H9 (cell line): Measurements from ENCODE around the gene SDR42E1. TPM values are rescaled to one million over a fixed set of nuclear protein-coding genes. Genes with fewer than 3 reads are reported as not detected.

Experiments
- DNase-seq: peaks from one replicate; pipeline ENCODE4 v3.0.0-alpha.2; 2017
- H2AFZ ChIP-seq: one replicate; pipeline ENCODE4 v1.6.1; 2013; ENCODE audit warnings: mild to moderate bottlenecking, low read length, control low read depth, moderate library complexity
- H2AK5ac ChIP-seq: 2 replicates; pipeline ENCODE4 v1.6.1; 2013; ENCODE audit warnings: low read length, control low read depth, mixed read lengths; ENCODE audit not compliant: insufficient read length
- H2BK120ac ChIP-seq: one replicate; pipeline ENCODE4 v1.6.1; 2013; ENCODE audit warnings: low read depth, mild to moderate bottlenecking, low read length, control low read depth, inconsistent platforms; ENCODE audit not compliant: poor library complexity, severe bottlenecking
- H2BK12ac ChIP-seq: 2 replicates; pipeline ENCODE4 v1.6.1; 2013; ENCODE audit warnings: low read length, control low read depth, mixed read lengths, low read depth; ENCODE audit not compliant: insufficient read length
- H2BK15ac ChIP-seq: 2 replicates; pipeline ENCODE4 v1.6.1; 2013; ENCODE audit warnings: low read depth, low read length, control low read depth
- H2BK20ac ChIP-seq: one replicate; pipeline ENCODE4 v1.6.1; 2013; ENCODE audit warnings: low read depth, mild to moderate bottlenecking, low read length, control low read depth, inconsistent platforms; ENCODE audit not compliant: poor library complexity, severe bottlenecking
- H2BK5ac ChIP-seq: 2 replicates; pipeline ENCODE4 v1.6.1; 2013; ENCODE audit warnings: low read length, control low read depth, mixed read lengths; ENCODE audit not compliant: insufficient read length
- H3K14ac ChIP-seq: 2 replicates; pipeline ENCODE4 v1.6.1; 2013; ENCODE audit warnings: low read length, control low read depth; ENCODE audit not compliant: insufficient read depth
- H3K18ac ChIP-seq: 2 replicates; pipeline ENCODE4 v1.6.1; 2013; ENCODE audit warnings: low read depth, mild to moderate bottlenecking, mixed read lengths, low read length, control low read depth; ENCODE audit not compliant: insufficient read length
- H3K23ac ChIP-seq: 2 replicates; pipeline ENCODE4 v1.6.1; 2013; ENCODE audit warnings: low read length, control low read depth, mixed read lengths, low read depth; ENCODE audit not compliant: insufficient read length
- H3K23me2 ChIP-seq: 2 replicates; pipeline ENCODE4 v1.6.1; 2013; ENCODE audit warnings: low read depth, mild to moderate bottlenecking, mixed read lengths, low read length, control low read depth; ENCODE audit not compliant: insufficient read length, poor library complexity, severe bottlenecking
- H3K27ac ChIP-seq: 2 replicates; pipeline ENCODE4 v1.5.1; 2013; ENCODE audit warnings: low read length, control low read depth, mixed read lengths, low read depth; ENCODE audit not compliant: insufficient read length
- H3K27me3 ChIP-seq: 2 replicates; pipeline ENCODE4 v1.6.1; 2013; ENCODE audit warnings: low read length, control low read depth, inconsistent platforms; ENCODE audit not compliant: insufficient read depth
- H3K4ac ChIP-seq: 2 replicates; pipeline ENCODE4 v1.6.1; 2013; ENCODE audit warnings: low read depth, mild to moderate bottlenecking, control low read depth, inconsistent platforms, low read length, moderate library complexity
- H3K4me1 ChIP-seq: 2 replicates; pipeline ENCODE4 v1.6.1; 2013; ENCODE audit warnings: low read length, control low read depth, inconsistent platforms; ENCODE audit not compliant: insufficient read depth
- H3K4me2 ChIP-seq: 2 replicates; pipeline ENCODE4 v1.6.1; 2013; ENCODE audit warnings: low read length, control low read depth, mixed read lengths; ENCODE audit not compliant: insufficient read length, insufficient read depth
- H3K56ac ChIP-seq: 2 replicates; pipeline ENCODE4 v1.6.1; 2013; ENCODE audit warnings: low read depth, mild to moderate bottlenecking, mixed read lengths, low read length, control low read depth; ENCODE audit not compliant: insufficient read length
- H3K79me1 ChIP-seq: 2 replicates; pipeline ENCODE4 v1.6.1; 2013; ENCODE audit warnings: low read depth, mild to moderate bottlenecking, moderate library complexity, low read length, control low read depth, inconsistent platforms; ENCODE audit not compliant: insufficient read depth, poor library complexity, severe bottlenecking
- H3K79me2 ChIP-seq: 2 replicates; pipeline ENCODE4 v1.6.1; 2013; ENCODE audit warnings: low read length, control low read depth, inconsistent platforms; ENCODE audit not compliant: insufficient read depth
- H3K9ac ChIP-seq: 2 replicates; pipeline ENCODE4 v1.6.1; 2013; ENCODE audit warnings: low read length, control low read depth, mixed read lengths; ENCODE audit not compliant: insufficient read length; ENCODE audit errors: extremely low read depth
- H3K9me3 ChIP-seq: one replicate; pipeline ENCODE4 v1.6.1; 2013; ENCODE audit warnings: low read depth, low read length, inconsistent platforms; ENCODE audit not compliant: control insufficient read depth
- H3T11ph ChIP-seq: one replicate; pipeline ENCODE4 v1.6.1; 2013; ENCODE audit warnings: mild to moderate bottlenecking, low read length, control low read depth, inconsistent platforms
- H4K20me1 ChIP-seq: one replicate; pipeline ENCODE4 v1.6.1; 2013; ENCODE audit not compliant: control insufficient read depth, insufficient read length, insufficient read depth
- H4K5ac ChIP-seq: 2 replicates; pipeline ENCODE4 v1.6.1; 2013; ENCODE audit warnings: low read depth, mild to moderate bottlenecking, mixed read lengths, low read length, control low read depth; ENCODE audit not compliant: insufficient read length
- H4K8ac ChIP-seq: replicated peaks from 2 replicates; pipeline ENCODE4 v1.6.1; 2013; ENCODE audit warnings: low read length, control low read depth, mixed read lengths, low read depth; ENCODE audit not compliant: insufficient read length
- H4K91ac ChIP-seq: 2 replicates; pipeline ENCODE4 v1.6.1; 2013; ENCODE audit warnings: low read depth, mild to moderate bottlenecking, moderate library complexity, mixed read lengths, low read length, control low read depth; ENCODE audit not compliant: insufficient read length
- H3K27ac Mint-ChIP-seq, 3 experiments: 2 replicates in 2 of 3; 3 replicates in 1 of 3; pipeline ENCODE4 v1.8.0; 2020 to 2021; ENCODE audit warnings: mixed read lengths in 3 of 3, mild to moderate bottlenecking in 1 of 3, moderate library complexity in 1 of 3
- H3K27me3 Mint-ChIP-seq: 2 replicates; pipeline ENCODE4 v1.8.0; 2021; ENCODE audit warnings: low read depth, mild to moderate bottlenecking, moderate library complexity, mixed read lengths
- H3K36me3 Mint-ChIP-seq, 3 experiments: 2 replicates in 2 of 3; 3 replicates in 1 of 3; pipeline ENCODE4 v1.8.0; 2020 to 2021; ENCODE audit warnings: low read depth in 3 of 3, mixed read lengths in 3 of 3; ENCODE audit not compliant: insufficient read depth in 1 of 3
- H3K4me1 Mint-ChIP-seq, 2 experiments: 2 replicates each; pipeline ENCODE4 v1.8.0; 2020; ENCODE audit warnings: mixed read lengths in 2 of 2
- H3K4me3 Mint-ChIP-seq, 2 experiments: 2 replicates in 1 of 2; 3 replicates in 1 of 2; pipeline ENCODE4 v1.8.0; 2020 to 2021; ENCODE audit warnings: mild to moderate bottlenecking in 2 of 2, mixed read lengths in 2 of 2, moderate library complexity in 1 of 2
- H3K9me3 Mint-ChIP-seq, 2 experiments: 2 replicates in 1 of 2; 3 replicates in 1 of 2; pipeline ENCODE4 v1.8.0; 2020; ENCODE audit warnings: mild to moderate bottlenecking in 2 of 2, mixed read lengths in 2 of 2, moderate library complexity in 1 of 2
- WGBS: extraction: QIAGEN DNeasy Blood & Tissue Kit; methylation state at CpG from one replicate; pipeline ENCODE4 v1.1.7; 2013; ENCODE audit warnings: missing lambda C conversion rate, low lambda C conversion rate, mixed read lengths; ENCODE audit not compliant: insufficient read length; ENCODE audit errors: extremely low coverage; 5-methylcytosine and 5-hydroxymethylcytosine counted together
- total RNA-seq: library from RNA; stranded (reverse); gene quantifications from 2 replicates; pipeline ENCODE4 v1.2.1, GENCODE V29; 2021
- TF ChIP-seq, protein P1 (sequence below): fragments of 200-600 bp; sonication (generic); conservative IDR thresholded peaks from 3 replicates; pipeline ENCODE4 v1.8.0; 2021; ENCODE audit warnings: antibody characterized with exemption, mild to moderate bottlenecking

Gene SDR42E1
- total RNA-seq, 1 experiment from 2014 or later, result not detected

DNA sequence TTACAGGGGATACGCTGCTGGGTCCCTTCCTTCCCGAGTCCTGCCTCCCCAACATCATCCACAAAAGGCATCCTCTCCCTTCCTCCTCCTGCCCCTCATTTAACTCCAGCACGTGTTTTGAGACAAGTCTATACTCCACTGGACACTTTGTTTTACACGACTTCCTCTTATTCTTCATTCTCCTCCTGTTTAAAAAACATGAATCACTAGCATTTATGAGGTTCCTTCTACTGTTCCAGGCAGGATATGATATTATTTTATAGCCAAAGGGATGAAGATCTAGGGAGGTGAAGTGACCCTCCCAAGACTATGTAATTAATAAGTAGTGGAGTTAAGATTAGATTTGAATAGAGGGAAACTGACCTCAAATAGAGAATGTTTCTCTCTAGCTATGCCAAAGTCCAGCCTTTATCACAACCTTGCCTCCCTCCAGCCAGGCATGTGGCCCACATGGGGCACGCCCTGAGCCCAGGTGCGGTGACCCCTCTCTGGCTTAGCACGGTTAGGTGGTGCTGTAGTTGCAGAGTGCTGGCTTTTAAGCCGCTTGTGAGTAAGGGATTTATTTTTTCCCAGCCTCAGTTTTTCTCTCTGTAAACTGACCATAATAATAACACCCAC lies 22.5 kb upstream of the SDR42E1 start:
- Histone ChIP-seq H2BK120ac (no peak overlapping the region), H2AK5ac (no peak overlapping the region), H3K18ac (no peak overlapping the region), H4K8ac (no peak overlapping the region), H4K20me1 (no peaks in the 10 kb centered on the region), H3K14ac (no peak overlapping the region), H2BK12ac (no peak overlapping the region), H3K56ac (no peak overlapping the region), H3T11ph (no peak overlapping the region), H2BK5ac (no peak overlapping the region), H3K9ac (no peak overlapping the region), H3K23me2 (no peaks in the 10 kb centered on the region), H2AFZ (no peak overlapping the region), H3K9me3 (no peaks in the 10 kb centered on the region), H3K79me1 (no peaks in the 10 kb centered on the region), H3K27ac (no peak overlapping the region), H3K4me1 (no peaks in the 10 kb centered on the region; the same call in 1 of the 2 replicates), H3K4ac (no peak overlapping the region), H2BK15ac (no peak overlapping the region), H3K4me2 (no peak overlapping the region), H2BK20ac (no peak overlapping the region), H3K27me3 (no peaks in the 10 kb centered on the region), H3K79me2 (no peaks in the 10 kb centered on the region), H4K5ac (no peak overlapping the region), H3K23ac (no peak overlapping the region), H4K91ac (no peak overlapping the region)
- Mint-ChIP-seq H3K4me3 (no peak overlapping the region), H3K27ac (no peak overlapping the region; a peak in 1 of 7 replicates), H3K9me3 (no peaks in the 10 kb centered on the region), H3K27me3 (peaks cover 4% of the 10 kb centered on the region), H3K4me1 (peaks cover 0 to 6% of the 10 kb centered on the region in 2 experiments; a peak in 2 of 4 replicates), H3K36me3 (no peaks in the 10 kb centered on the region)
- no peak for DNase-seq
- WGBS, result no CpG with 5 or more reads among the region's 8 CpGs
- TF ChIP-seq, protein P1, sequence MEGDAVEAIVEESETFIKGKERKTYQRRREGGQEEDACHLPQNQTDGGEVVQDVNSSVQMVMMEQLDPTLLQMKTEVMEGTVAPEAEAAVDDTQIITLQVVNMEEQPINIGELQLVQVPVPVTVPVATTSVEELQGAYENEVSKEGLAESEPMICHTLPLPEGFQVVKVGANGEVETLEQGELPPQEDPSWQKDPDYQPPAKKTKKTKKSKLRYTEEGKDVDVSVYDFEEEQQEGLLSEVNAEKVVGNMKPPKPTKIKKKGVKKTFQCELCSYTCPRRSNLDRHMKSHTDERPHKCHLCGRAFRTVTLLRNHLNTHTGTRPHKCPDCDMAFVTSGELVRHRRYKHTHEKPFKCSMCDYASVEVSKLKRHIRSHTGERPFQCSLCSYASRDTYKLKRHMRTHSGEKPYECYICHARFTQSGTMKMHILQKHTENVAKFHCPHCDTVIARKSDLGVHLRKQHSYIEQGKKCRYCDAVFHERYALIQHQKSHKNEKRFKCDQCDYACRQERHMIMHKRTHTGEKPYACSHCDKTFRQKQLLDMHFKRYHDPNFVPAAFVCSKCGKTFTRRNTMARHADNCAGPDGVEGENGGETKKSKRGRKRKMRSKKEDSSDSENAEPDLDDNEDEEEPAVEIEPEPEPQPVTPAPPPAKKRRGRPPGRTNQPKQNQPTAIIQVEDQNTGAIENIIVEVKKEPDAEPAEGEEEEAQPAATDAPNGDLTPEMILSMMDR, result no peak
